Endometrial microvascular endothelial cells (primary cell): ENCODE measurements around the gene SFR1. TPM values are rescaled to one million over a fixed set of nuclear protein-coding genes. Genes with fewer than 3 reads are reported as not detected.

Source experiments
- in situ Hi-C: cut with HindIII; loops from 2 replicates; pipeline ENCODE4 v1.10.0; 2017; ENCODE audit warnings: low sequenced_read_pairs, low pct_unique_long_range_greater_than_20kb; ENCODE audit errors: inconsistent ontology term
- total RNA-seq: library from RNA; depleted of rRNA; stranded (reverse); fragments of >200 nt; gene quantifications from one replicate; pipeline ENCODE4 v1.2.3, GENCODE V29; 2015; ENCODE audit errors: inconsistent ontology term

The SFR1 gene
- 11.5 TPM for total RNA-seq

GRCh38 chr10:104121485-104122224 is at the start of gene SFR1:
SFR1 (plus strand) TSS chr10:104122171; CDS start chr10:104122184, 13 bp downstream.
- in situ Hi-C loops = no loop called here

GRCh38 chr10:104072786-104073185 is 49.2 kb upstream of the SFR1 start:
- in situ Hi-C loops = no loop called here

- in situ Hi-C loops = no loop called here
Measured at GRCh38 chr10:104074505-104074904, 47.5 kb upstream of the SFR1 start.

- in situ Hi-C loops = no loop called here
Measured at GRCh38 chr10:104076743-104077160, 45.2 kb upstream of the SFR1 start.

GRCh38 chr10:104077247-104077646 is 44.7 kb upstream of the SFR1 start:
- in situ Hi-C loops = no loop called here

GRCh38 chr10:104077663-104078151 is 44.3 kb upstream of the SFR1 start:
- in situ Hi-C loops = no loop called here

GRCh38 chr10:104080762-104081161 is 41.2 kb upstream of the SFR1 start:
- in situ Hi-C loops = no loop called here

- in situ Hi-C loops = no loop called here
Measured at GRCh38 chr10:104081998-104082397, 40.0 kb upstream of the SFR1 start.

- in situ Hi-C loops = no loop called here
Measured at GRCh38 chr10:104084482-104085142, 37.4 kb upstream of the SFR1 start.

- in situ Hi-C loops = no loop called here
Measured at GRCh38 chr10:104085801-104086400, 36.1 kb upstream of the SFR1 start, which contains the start of gene COL17A1. COL17A1 (minus strand) TSS chr10:104085880; CDS start chr10:104080673, 5,207 bp downstream.

GRCh38 chr10:104088239-104088638 is 33.7 kb upstream of the SFR1 start:
- in situ Hi-C loops = no loop called here

- in situ Hi-C loops = no loop called here
Measured at GRCh38 chr10:104089621-104090020, 32.4 kb upstream of the SFR1 start.

GRCh38 chr10:104090611-104091010 is 31.4 kb upstream of the SFR1 start:
- in situ Hi-C loops = no loop called here

- in situ Hi-C loops = no loop called here
Measured at GRCh38 chr10:104092749-104093148, 29.2 kb upstream of the SFR1 start.

- in situ Hi-C loops = no loop called here
Measured at GRCh38 chr10:104096692-104097091, 25.3 kb upstream of the SFR1 start.

- in situ Hi-C loops = no loop called here
Measured at GRCh38 chr10:104098358-104098925, 23.5 kb upstream of the SFR1 start.

- in situ Hi-C loops = no loop called here
Measured at GRCh38 chr10:104099269-104099668, 22.7 kb upstream of the SFR1 start.

- in situ Hi-C loops = no loop called here
Measured at GRCh38 chr10:104099941-104100340, 22.0 kb upstream of the SFR1 start.

- in situ Hi-C loops = no loop called here
Measured at GRCh38 chr10:104100795-104101194, 21.2 kb upstream of the SFR1 start.
